K562 (cell line): ENCODE data around the gene TENM4. TPM values are rescaled to one million over a fixed set of nuclear protein-coding genes. Genes with fewer than 3 reads are reported as not detected.

Source experiments
- ATAC-seq: fragments of 200-7000 bp; cut with Tn5 transposase; 3 replicates; pipeline ENCODE4 v1.9.1; 2020; ENCODE audit warnings: moderate library complexity
- BruUV-seq: library from RNA; stranded (reverse); fragments of 400-500 nt; replicated peaks from 2 replicates; lab custom pipeline; 2021; lab: Mats Ljungman, UMichigan
- CTCF ChIA-PET: fragments of 300-600 bp; formaldehyde crosslinking; extraction: SDS; loops from one replicate; lab custom pipeline; 2021; ENCODE audit warnings: low intra/inter-chr PET ratio; lab: Yijun Ruan, JAX
- POLR2A ChIA-PET: fragments of 300-600, 350-650 bp; sonication (Branson Sonifier 250); formaldehyde crosslinking; extraction: SDS; loops from one replicate; lab custom pipeline; 2021; ENCODE audit warnings: antibody characterized with exemption, inconsistent platforms; lab: Yijun Ruan, JAX
- DNase-seq, 4 experiments: peaks; one replicate each; pipeline versions ENCODE4 v3.0.0 to v3.0.0-alpha.2; 2011 to 2018; ENCODE audit warnings: low spot score in 3 of 4, mixed read lengths in 3 of 4; ENCODE audit errors: extremely low read depth in 1 of 4
- FAIRE-seq: peaks from 2 replicates; lab custom pipeline; 2011; peaks lifted over from hg19 to GRCh38; lab: Jason Lieb, UNC
- H2AFZ ChIP-seq: 2 replicates; pipeline ENCODE4 v1.6.0; 2011; ENCODE audit warnings: low read depth, low read length, control low read depth, inconsistent platforms
- H3K27ac ChIP-seq: fragments of 200-600 bp; 3 replicates; pipeline ENCODE4 v1.8.0; 2011; ENCODE audit warnings: low read depth, mild to moderate bottlenecking, control low read depth, inconsistent platforms, low read length, moderate library complexity, mixed read lengths; ENCODE audit errors: extremely low read depth
- H3K27me3 ChIP-seq, 2 experiments: fragments of 300-600 bp in 1 of 2; 2 replicates in 1 of 2; 3 replicates in 1 of 2; pipeline versions ENCODE4 v1.6.0 to v1.8.0; 2011; ENCODE audit warnings: inconsistent platforms in 2 of 2, low read length in 2 of 2, mild to moderate bottlenecking in 1 of 2, mixed read lengths in 1 of 2, moderate library complexity in 1 of 2; ENCODE audit not compliant: control insufficient read depth in 2 of 2, insufficient read depth in 2 of 2
- H3K36me3 ChIP-seq: fragments of 300-600 bp; 3 replicates; pipeline ENCODE4 v1.8.0; 2011; ENCODE audit warnings: mild to moderate bottlenecking, low read length, inconsistent platforms; ENCODE audit not compliant: control insufficient read depth, insufficient read depth
- H3K4me1 ChIP-seq, 2 experiments: fragments of 200-600 bp in 1 of 2; replicated peaks in 1 of 2; 2 replicates in 1 of 2; 3 replicates in 1 of 2; pipeline versions ENCODE4 v1.5.1 to v1.8.0; 2011; ENCODE audit warnings: inconsistent platforms in 2 of 2, low read length in 2 of 2, mild to moderate bottlenecking in 1 of 2, mixed read lengths in 1 of 2, moderate library complexity in 1 of 2; ENCODE audit not compliant: control insufficient read depth in 2 of 2, insufficient read depth in 2 of 2
- H3K4me2 ChIP-seq: 2 replicates; pipeline ENCODE4 v1.6.1; 2011; ENCODE audit warnings: low read length, control low read depth, inconsistent platforms, mixed read lengths; ENCODE audit not compliant: insufficient read depth
- H3K4me3 ChIP-seq: fragments of 200-600 bp; sonication (generic), shearing (Covaris generic); 2 replicates; pipeline ENCODE4 v1.5.1; 2016; ENCODE audit warnings: control low read depth, inconsistent platforms
- H3K79me2 ChIP-seq: fragments of 200-600 bp; 3 replicates; pipeline ENCODE4 v1.8.0; 2011; ENCODE audit warnings: low read length, inconsistent platforms; ENCODE audit not compliant: control insufficient read depth, insufficient read depth
- H3K9ac ChIP-seq, 2 experiments: 2 replicates each; pipeline versions ENCODE4 v1.6.0 to v1.6.1; 2011; ENCODE audit warnings: low read depth in 2 of 2, low read length in 2 of 2, control low read depth in 1 of 2, inconsistent platforms in 1 of 2, mild to moderate bottlenecking in 1 of 2, mixed read lengths in 1 of 2; ENCODE audit not compliant: insufficient read depth in 1 of 2
- H3K9me1 ChIP-seq: one replicate; pipeline ENCODE4 v1.6.0; 2011; ENCODE audit warnings: inconsistent platforms, mild to moderate bottlenecking, low read length, moderate library complexity; ENCODE audit not compliant: control insufficient read depth, insufficient read depth
- H3K9me3 ChIP-seq: replicated peaks from 2 replicates; pipeline ENCODE4 v1.5.1; 2011; ENCODE audit warnings: low read depth, low read length, inconsistent platforms; ENCODE audit not compliant: control insufficient read depth, insufficient read depth
- H4K20me1 ChIP-seq: replicated peaks from 2 replicates; pipeline ENCODE4 v1.6.1; 2011; ENCODE audit warnings: low read length, inconsistent platforms, mixed read lengths; ENCODE audit not compliant: control insufficient read depth, insufficient read depth
- CLOCK ChIP-seq: fragments of 250-450 bp; sonication (Bioruptor Pico); IDR thresholded peaks from 2 replicates; pipeline ENCODE4 v1.4.0; 2020; ENCODE audit warnings: mild to moderate bottlenecking, moderate library complexity, borderline replicate concordance
- HCFC1 ChIP-seq: IDR thresholded peaks from 2 replicates; pipeline ENCODE4 v1.6.1; 2012; ENCODE audit warnings: low read depth, low read length, improper control_type of control experiment
- NBN ChIP-seq: fragments of 450-650 bp; IDR thresholded peaks from 2 replicates; pipeline ENCODE4 v1.6.1; 2016; ENCODE audit warnings: low read depth, mild to moderate bottlenecking
- PHB2 ChIP-seq: fragments of 450-650 bp; IDR thresholded peaks from 2 replicates; pipeline ENCODE4 v1.6.1; 2017; ENCODE audit warnings: low read depth
- ZNF347 ChIP-seq: fragments of 450-650 bp; formaldehyde crosslinking; IDR thresholded peaks from 2 replicates; pipeline ENCODE4 v1.4.0; 2020; ENCODE audit warnings: low read depth, mild to moderate bottlenecking, moderate library complexity
- WGBS: fragments of 100-300 bp; shearing (Covaris generic); methylation state at CpG from one replicate; pipeline ENCODE4 v1.1.6; 2016; ENCODE audit warnings: low coverage, mixed read lengths; ENCODE audit not compliant: insufficient coverage; ENCODE audit errors: missing lambda C conversion rate; 5-methylcytosine and 5-hydroxymethylcytosine counted together
- in situ Hi-C: fragments of 300-500 bp; cut with MboI; formaldehyde crosslinking; loops from 4 replicates; pipeline ENCODE4 v1.15.0; 2018; ENCODE audit warnings: inconsistent platforms, mixed read lengths
- intact Hi-C: fragments of 100-400 bp; cut with micrococcal nuclease; formaldehyde crosslinking; loops from 2 replicates; pipeline ENCODE4 v1.14.2; 2022
- polyA plus RNA-seq, 8 experiments: library from polyadenylated mRNA; depleted of rRNA in 4 of 8; stranded (reverse) in 5 of 8; unstranded in 3 of 8; fragments of >200 nt; fragmentation: Nextera tagmentation in 2 of 8; fragmentation: Illumina TruSeq in 1 of 8; extraction: Ambion mirVana in 2 of 8; extraction: Trizol in 1 of 8; gene quantifications; 2 replicates each; pipeline versions ENCODE4 v1.2.1 to v1.2.3, GENCODE V29; 2011 to 2014; ENCODE audit warnings: inconsistent platforms in 1 of 8, missing spikeins in 1 of 8
- total RNA-seq, 7 experiments: library from RNA; depleted of rRNA in 6 of 7; stranded (reverse); fragments of >200 nt in 6 of 7; fragmentation: Illumina TruSeq in 2 of 7; extraction: Trizol in 2 of 7; gene quantifications; 2 replicates each; pipeline versions ENCODE4 v1.2.1 to v1.2.3, GENCODE V29; 2011 to 2021; ENCODE audit warnings: low replicate concordance in 1 of 7
- TF ChIP-seq, protein P1 (sequence below): sonication (generic); formaldehyde crosslinking; IDR thresholded peaks from 2 replicates; pipeline ENCODE4 v1.8.0; 2022; ENCODE audit warnings: missing genetic modification reagents, mild to moderate bottlenecking, borderline replicate concordance
- TF ChIP-seq, protein P2 (sequence below): fragments of 250-450 bp; sonication (Bioruptor Pico); IDR thresholded peaks from 2 replicates; pipeline ENCODE4 v1.5.0; 2022; ENCODE audit warnings: mild to moderate bottlenecking
- TF ChIP-seq, protein P3 (sequence below): sonication (generic); formaldehyde crosslinking; IDR thresholded peaks from 2 replicates; pipeline ENCODE4 v1.8.0; 2022; ENCODE audit warnings: mild to moderate bottlenecking, missing genetic modification reagents
- TF ChIP-seq, protein P4 (sequence below): fragments of 450-650 bp; IDR thresholded peaks from 2 replicates; pipeline ENCODE4 v1.7.1; 2018; ENCODE audit warnings: mild to moderate bottlenecking, low read depth; ENCODE audit not compliant: partially characterized antibody

The TENM4 gene
- total and polyA plus RNA-seq, 9 of the 15 experiments (the other 6 are each of a cell fraction or from before 2014, with no cell fraction given), result 0.16 TPM; not detected in 8

- Histone ChIP-seq H3K27me3 (peaks cover 0 to 19% of the 10 kb centered on the region in 2 experiments; a peak in 2 of 5 replicates), H3K9me1 (no peaks in the 10 kb centered on the region), H3K9me3 (no peaks in the 10 kb centered on the region), H3K36me3 (no peaks in the 10 kb centered on the region), H2AFZ (no peak overlapping the region), H3K4me2 (no peak overlapping the region), H3K4me1 (no peaks in the 10 kb centered on the region), H3K79me2 (no peaks in the 10 kb centered on the region), H3K9ac (no peak overlapping the region), H3K4me3 (no peak overlapping the region), H3K27ac (no peak overlapping the region), H4K20me1 (no peaks in the 10 kb centered on the region; the same call in 1 of the 2 replicates)
- in situ Hi-C loops (no loop called here), intact Hi-C loops (no loop called here)
- ATAC-seq (no peak), FAIRE-seq (no peak), DNase-seq (no peak)
- no TSS peak for BruUV-seq
- ChIA-PET CTCF (no interaction called here), POLR2A (no interaction called here)
- 0% methylated on average over 7 of the region's 7 CpGs for WGBS
- TF ChIP-seq PHB2 (no peak), NBN (no peak), CLOCK (no peak), ZNF347 (no peak), HCFC1 (no peak)
- TF ChIP-seq, protein P1, sequence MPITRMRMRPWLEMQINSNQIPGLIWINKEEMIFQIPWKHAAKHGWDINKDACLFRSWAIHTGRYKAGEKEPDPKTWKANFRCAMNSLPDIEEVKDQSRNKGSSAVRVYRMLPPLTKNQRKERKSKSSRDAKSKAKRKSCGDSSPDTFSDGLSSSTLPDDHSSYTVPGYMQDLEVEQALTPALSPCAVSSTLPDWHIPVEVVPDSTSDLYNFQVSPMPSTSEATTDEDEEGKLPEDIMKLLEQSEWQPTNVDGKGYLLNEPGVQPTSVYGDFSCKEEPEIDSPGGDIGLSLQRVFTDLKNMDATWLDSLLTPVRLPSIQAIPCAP, result no peak
- TF ChIP-seq, protein P2, sequence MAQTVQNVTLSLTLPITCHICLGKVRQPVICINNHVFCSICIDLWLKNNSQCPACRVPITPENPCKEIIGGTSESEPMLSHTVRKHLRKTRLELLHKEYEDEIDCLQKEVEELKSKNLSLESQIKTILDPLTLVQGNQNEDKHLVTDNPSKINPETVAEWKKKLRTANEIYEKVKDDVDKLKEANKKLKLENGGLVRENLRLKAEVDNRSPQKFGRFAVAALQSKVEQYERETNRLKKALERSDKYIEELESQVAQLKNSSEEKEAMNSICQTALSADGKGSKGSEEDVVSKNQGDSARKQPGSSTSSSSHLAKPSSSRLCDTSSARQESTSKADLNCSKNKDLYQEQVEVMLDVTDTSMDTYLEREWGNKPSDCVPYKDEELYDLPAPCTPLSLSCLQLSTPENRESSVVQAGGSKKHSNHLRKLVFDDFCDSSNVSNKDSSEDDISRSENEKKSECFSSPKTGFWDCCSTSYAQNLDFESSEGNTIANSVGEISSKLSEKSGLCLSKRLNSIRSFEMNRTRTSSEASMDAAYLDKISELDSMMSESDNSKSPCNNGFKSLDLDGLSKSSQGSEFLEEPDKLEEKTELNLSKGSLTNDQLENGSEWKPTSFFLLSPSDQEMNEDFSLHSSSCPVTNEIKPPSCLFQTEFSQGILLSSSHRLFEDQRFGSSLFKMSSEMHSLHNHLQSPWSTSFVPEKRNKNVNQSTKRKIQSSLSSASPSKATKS, result no peak
- TF ChIP-seq, protein P3, sequence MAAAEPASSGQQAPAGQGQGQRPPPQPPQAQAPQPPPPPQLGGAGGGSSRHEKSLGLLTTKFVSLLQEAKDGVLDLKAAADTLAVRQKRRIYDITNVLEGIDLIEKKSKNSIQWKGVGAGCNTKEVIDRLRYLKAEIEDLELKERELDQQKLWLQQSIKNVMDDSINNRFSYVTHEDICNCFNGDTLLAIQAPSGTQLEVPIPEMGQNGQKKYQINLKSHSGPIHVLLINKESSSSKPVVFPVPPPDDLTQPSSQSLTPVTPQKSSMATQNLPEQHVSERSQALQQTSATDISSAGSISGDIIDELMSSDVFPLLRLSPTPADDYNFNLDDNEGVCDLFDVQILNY (CRISPR knock-in tag), result no peak
- TF ChIP-seq, protein P4, sequence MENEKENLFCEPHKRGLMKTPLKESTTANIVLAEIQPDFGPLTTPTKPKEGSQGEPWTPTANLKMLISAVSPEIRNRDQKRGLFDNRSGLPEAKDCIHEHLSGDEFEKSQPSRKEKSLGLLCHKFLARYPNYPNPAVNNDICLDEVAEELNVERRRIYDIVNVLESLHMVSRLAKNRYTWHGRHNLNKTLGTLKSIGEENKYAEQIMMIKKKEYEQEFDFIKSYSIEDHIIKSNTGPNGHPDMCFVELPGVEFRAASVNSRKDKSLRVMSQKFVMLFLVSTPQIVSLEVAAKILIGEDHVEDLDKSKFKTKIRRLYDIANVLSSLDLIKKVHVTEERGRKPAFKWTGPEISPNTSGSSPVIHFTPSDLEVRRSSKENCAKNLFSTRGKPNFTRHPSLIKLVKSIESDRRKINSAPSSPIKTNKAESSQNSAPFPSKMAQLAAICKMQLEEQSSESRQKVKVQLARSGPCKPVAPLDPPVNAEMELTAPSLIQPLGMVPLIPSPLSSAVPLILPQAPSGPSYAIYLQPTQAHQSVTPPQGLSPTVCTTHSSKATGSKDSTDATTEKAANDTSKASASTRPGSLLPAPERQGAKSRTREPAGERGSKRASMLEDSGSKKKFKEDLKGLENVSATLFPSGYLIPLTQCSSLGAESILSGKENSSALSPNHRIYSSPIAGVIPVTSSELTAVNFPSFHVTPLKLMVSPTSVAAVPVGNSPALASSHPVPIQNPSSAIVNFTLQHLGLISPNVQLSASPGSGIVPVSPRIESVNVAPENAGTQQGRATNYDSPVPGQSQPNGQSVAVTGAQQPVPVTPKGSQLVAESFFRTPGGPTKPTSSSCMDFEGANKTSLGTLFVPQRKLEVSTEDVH, result no peak
These were observed 199.5 kb downstream of the TENM4 start for GRCh38 chr11:79241205-79241851.
